SJSA1 (cell line): ENCODE measurements around the gene BTNL8. TPM values are rescaled to one million over a fixed set of nuclear protein-coding genes. Genes with fewer than 3 reads are reported as not detected.

ENCODE experiments used
- DNase-seq, 2 experiments: peaks; one replicate each; pipeline ENCODE4 v3.0.0-alpha.2; 2015 to 2020; ENCODE audit warnings: low spot score in 2 of 2, low read depth in 1 of 2
- H3K27ac ChIP-seq: fragments of 250-450 bp; sonication (Bioruptor Pico); 2 replicates; pipeline ENCODE4 v1.5.1; 2020; ENCODE audit warnings: mild to moderate bottlenecking, moderate library complexity
- H3K27me3 ChIP-seq: fragments of 250-450 bp; sonication (Bioruptor Pico); replicated peaks from 2 replicates; pipeline ENCODE4 v1.5.1; 2020; ENCODE audit warnings: mild to moderate bottlenecking, moderate library complexity
- H3K36me3 ChIP-seq: fragments of 250-450 bp; sonication (Bioruptor Pico); 2 replicates; pipeline ENCODE4 v1.5.1; 2020; ENCODE audit warnings: mild to moderate bottlenecking
- H3K4me1 ChIP-seq: fragments of 250-450 bp; sonication (Bioruptor Pico); replicated peaks from 2 replicates; pipeline ENCODE4 v1.6.1; 2021; ENCODE audit warnings: mild to moderate bottlenecking
- H3K4me3 ChIP-seq: fragments of 250-450 bp; sonication (Bioruptor Pico); 2 replicates; pipeline ENCODE4 v1.5.1; 2020; ENCODE audit warnings: mild to moderate bottlenecking
- H3K9me3 ChIP-seq: fragments of 250-450 bp; sonication (Bioruptor Pico); replicated peaks from 2 replicates; pipeline ENCODE4 v1.5.1; 2020; ENCODE audit warnings: mild to moderate bottlenecking
- total RNA-seq: library from RNA; depleted of rRNA; stranded (reverse); fragments of >200 nt; shearing (Covaris generic); gene quantifications from 2 replicates; pipeline ENCODE4 v1.2.3, GENCODE V29; 2014; rRNA removed

The BTNL8 gene
- total RNA-seq, 1 experiment from 2014 or later = not detected

- Histone ChIP-seq H3K27me3 (no peaks in the 10 kb centered on the region; the same call in 1 of the 2 replicates), H3K4me3 (no peak overlapping the region), H3K4me1 (no peaks in the 10 kb centered on the region), H3K9me3 (no peaks in the 10 kb centered on the region), H3K36me3 (no peaks in the 10 kb centered on the region), H3K27ac (no peak overlapping the region)
- no peak for DNase-seq
Measured at GRCh38 chr5:180990882-180991242, 91.9 kb downstream of the BTNL8 start.

Other genes starting within 250 kb of the BTNL8 start
- not detected in 2 replicates for gene FLT4, start 249.6 kb upstream of the BTNL8 start, total RNA-seq
- not detected in 2 replicates for gene OR2Y1, start 159.1 kb upstream of the BTNL8 start, total RNA-seq
- gene MGAT1, start 96.4 kb upstream of the BTNL8 start, total RNA-seq = 123 and 135 TPM in 2 replicates
- 14.3 and 19.8 TPM in 2 replicates for gene ZFP62, start 37.9 kb upstream of the BTNL8 start, total RNA-seq
- gene BTNL3, start 89.7 kb downstream of the BTNL8 start, total RNA-seq = not detected in 2 replicates
- not detected in 2 replicates for gene BTNL9, start 141.1 kb downstream of the BTNL8 start, total RNA-seq
- gene OR2V1, start 232.0 kb downstream of the BTNL8 start, total RNA-seq = not detected in 2 replicates
- not detected in 2 replicates for gene OR2V2, start 248.4 kb downstream of the BTNL8 start, total RNA-seq